ENCODE data around the gene WWOX. TPM values are rescaled to one million over a fixed set of nuclear protein-coding genes. Genes with fewer than 3 reads are reported as not detected.

Gene WWOX
- total and polyA plus RNA-seq, 2 experiments from 2014 or later, result 17.0 to 39.8 TPM

DNA sequence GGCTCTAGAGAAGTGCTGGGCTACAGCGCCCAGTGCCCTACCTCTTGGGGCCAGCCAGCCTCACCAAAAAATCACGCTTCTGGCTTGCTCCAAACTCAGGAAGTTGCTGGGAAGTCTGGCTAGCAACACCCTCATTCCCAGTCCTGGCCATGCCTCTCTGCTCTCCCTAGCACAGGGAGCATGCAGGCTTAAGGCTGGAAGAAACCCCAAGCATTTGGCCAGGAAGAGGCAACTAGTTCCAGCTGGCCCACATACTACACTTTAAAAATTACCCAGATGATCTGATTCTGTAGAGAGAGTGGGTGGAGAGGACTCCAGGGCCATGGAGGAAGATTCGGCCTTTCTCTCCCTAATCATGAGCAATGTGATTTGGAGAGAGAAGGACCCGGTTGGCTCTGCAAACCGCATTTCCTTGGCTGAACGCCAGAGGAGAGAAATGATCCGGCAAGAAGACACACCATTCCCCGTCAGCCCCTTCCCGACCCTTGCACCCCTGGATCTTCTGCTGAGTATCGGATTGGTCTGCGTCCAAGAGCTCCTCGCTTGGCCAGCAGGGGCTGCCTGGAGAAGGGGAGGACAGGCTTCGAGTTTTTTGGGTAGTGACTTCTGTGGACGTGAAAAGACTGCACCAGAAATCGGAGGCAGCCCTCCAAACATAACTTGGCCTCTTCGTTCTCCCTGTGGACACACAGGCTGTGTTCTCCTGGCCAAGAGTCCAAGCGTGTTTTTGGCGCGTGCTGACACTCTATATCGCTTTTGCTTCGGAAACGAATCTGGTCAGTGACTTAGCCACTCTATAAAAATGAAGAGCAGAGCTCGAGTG lies 406.3 kb downstream of the WWOX start:
- DNase-seq (ENCODE audit: low spot score), result peak; percentile 23
- Histone ChIP-seq H2AFZ (no peak overlapping the region), H3K27me3 (no peaks in the 10 kb centered on the region), H4K20me1 (ENCODE audit: insufficient read depth, poor library complexity, severe bottlenecking) (no peaks in the 10 kb centered on the region), H3K79me2 (no peaks in the 10 kb centered on the region), H3K4me1 (ENCODE audit: insufficient read depth) (peaks cover 6% of the 10 kb centered on the region), H3K27ac (peak overlapping the region; percentile 60), H3K9me2 (replicated peaks; ENCODE audit: insufficient read depth) (no peaks in the 10 kb centered on the region), H3K36me3 (replicated peaks; ENCODE audit: insufficient read depth, low read depth) (no peaks in the 10 kb centered on the region), H3K4me2 (no peak overlapping the region), H3K9me3 (ENCODE audit: low read depth) (no peaks in the 10 kb centered on the region), H3K4me3 (no peak overlapping the region)
- 81% methylated on average over 23 of the region's 23 CpGs for WGBS (ENCODE audit: low lambda C conversion rate, missing lambda C conversion rate)
- no peak for TF ChIP-seq EZH2phosphoT487 (IDR thresholded peaks at IDR 0.05; ENCODE audit: low read depth, severe bottlenecking, unreplicated experiment)
- TF ChIP-seq, protein P1, sequence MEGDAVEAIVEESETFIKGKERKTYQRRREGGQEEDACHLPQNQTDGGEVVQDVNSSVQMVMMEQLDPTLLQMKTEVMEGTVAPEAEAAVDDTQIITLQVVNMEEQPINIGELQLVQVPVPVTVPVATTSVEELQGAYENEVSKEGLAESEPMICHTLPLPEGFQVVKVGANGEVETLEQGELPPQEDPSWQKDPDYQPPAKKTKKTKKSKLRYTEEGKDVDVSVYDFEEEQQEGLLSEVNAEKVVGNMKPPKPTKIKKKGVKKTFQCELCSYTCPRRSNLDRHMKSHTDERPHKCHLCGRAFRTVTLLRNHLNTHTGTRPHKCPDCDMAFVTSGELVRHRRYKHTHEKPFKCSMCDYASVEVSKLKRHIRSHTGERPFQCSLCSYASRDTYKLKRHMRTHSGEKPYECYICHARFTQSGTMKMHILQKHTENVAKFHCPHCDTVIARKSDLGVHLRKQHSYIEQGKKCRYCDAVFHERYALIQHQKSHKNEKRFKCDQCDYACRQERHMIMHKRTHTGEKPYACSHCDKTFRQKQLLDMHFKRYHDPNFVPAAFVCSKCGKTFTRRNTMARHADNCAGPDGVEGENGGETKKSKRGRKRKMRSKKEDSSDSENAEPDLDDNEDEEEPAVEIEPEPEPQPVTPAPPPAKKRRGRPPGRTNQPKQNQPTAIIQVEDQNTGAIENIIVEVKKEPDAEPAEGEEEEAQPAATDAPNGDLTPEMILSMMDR (IDR thresholded peaks at IDR 0.05; ENCODE audit: poor library complexity), result no peak
- TF ChIP-seq EZH2 (IDR thresholded peaks at IDR 0.05; ENCODE audit: borderline replicate concordance), result no peak

DNA sequence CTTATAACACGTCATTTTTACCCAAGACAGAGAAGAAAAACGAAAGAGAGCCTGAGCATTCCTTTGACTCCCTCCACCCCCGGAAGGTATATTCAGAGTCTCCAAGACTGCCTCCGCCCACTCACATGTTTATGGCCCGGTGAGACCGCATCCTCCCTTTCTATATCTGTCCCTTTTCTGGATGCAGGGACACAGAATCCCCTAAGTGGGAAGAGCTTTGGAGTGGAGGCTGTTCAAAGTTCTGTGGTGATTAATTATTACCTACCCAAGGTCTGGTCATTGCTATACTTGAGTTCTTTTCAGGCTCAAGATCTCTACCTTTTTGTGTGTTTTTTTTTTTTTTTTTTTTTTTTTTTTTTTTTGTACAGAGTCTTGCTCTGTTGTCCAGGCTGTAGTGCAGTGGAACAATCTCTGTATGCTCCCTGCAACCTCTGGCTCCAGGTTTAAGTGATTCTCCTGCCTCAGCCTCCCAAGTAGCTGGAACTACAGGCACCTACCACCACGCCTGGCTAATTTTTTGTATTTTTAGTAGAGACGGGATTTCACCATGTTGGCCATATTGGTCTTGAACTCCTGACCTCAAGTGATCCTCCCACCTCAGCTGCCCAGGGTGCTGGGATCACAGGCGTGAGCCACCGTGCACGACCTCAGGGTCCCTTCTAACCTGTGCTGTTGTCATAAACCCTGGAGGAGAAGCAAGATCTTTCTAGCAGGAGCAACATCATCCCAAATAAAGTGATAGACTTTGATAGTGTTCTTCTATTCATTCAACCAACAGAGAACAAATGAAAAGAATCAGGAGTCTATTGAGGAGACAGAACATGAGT lies 407.1 kb downstream of the WWOX start:
- Histone ChIP-seq H2AFZ (no peak overlapping the region), H3K79me2 (no peaks in the 10 kb centered on the region), H3K4me1 (ENCODE audit: insufficient read depth) (peaks cover 6% of the 10 kb centered on the region), H3K4me2 (no peak overlapping the region), H3K9me2 (replicated peaks; ENCODE audit: insufficient read depth) (no peaks in the 10 kb centered on the region), H3K27me3 (no peaks in the 10 kb centered on the region), H4K20me1 (ENCODE audit: insufficient read depth, poor library complexity, severe bottlenecking) (no peaks in the 10 kb centered on the region), H3K4me3 (no peak overlapping the region), H3K27ac (peak overlapping the region; percentile 60), H3K9me3 (ENCODE audit: low read depth) (no peaks in the 10 kb centered on the region), H3K36me3 (replicated peaks; ENCODE audit: insufficient read depth, low read depth) (no peaks in the 10 kb centered on the region)
- TF ChIP-seq EZH2 (IDR thresholded peaks at IDR 0.05; ENCODE audit: borderline replicate concordance), result no peak
- no peak for TF ChIP-seq EZH2phosphoT487 (IDR thresholded peaks at IDR 0.05; ENCODE audit: low read depth, severe bottlenecking, unreplicated experiment)
- TF ChIP-seq, protein P1 (IDR thresholded peaks at IDR 0.05; ENCODE audit: poor library complexity), result no peak
- peak; percentile 30 for DNase-seq (ENCODE audit: low spot score)
- WGBS (ENCODE audit: low lambda C conversion rate, missing lambda C conversion rate), result 90% methylated on average over 11 of the region's 11 CpGs

DNA sequence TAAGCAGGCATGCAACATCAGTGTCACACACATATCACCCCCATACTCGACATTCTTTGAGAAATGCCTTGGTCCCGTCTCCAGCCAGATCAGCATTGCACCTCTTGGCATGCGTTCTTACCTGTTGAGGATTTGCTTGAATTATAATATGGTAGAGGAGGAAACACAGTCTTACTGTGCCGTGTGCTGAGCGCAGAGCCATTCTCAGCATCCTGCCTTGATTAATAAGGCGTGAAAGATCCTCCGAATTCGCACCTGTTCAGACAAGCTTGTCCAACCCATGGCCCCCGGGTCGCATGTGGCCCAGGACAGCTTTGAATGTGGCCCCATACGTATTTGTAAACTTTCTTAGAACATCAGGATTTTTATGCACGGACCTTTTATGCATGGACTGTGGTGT lies 408.1 kb downstream of the WWOX start:
- H3K9me2 ChIP-seq (replicated peaks; ENCODE audit: insufficient read depth), result no peaks in the 10 kb centered on the region
- no peaks in the 10 kb centered on the region for H3K36me3 ChIP-seq (replicated peaks; ENCODE audit: insufficient read depth, low read depth)
- WGBS (ENCODE audit: low lambda C conversion rate, missing lambda C conversion rate), result 92% methylated on average over 12 of the region's 12 CpGs
- TF ChIP-seq, protein P1 (IDR thresholded peaks at IDR 0.05; ENCODE audit: poor library complexity), result no peak
- TF ChIP-seq EZH2 (IDR thresholded peaks at IDR 0.05; ENCODE audit: borderline replicate concordance), result no peak
- no peak for TF ChIP-seq EZH2phosphoT487 (IDR thresholded peaks at IDR 0.05; ENCODE audit: low read depth, severe bottlenecking, unreplicated experiment)
- H3K27ac ChIP-seq, result no peak overlapping the region
- H3K27me3 ChIP-seq, result no peaks in the 10 kb centered on the region
- no peaks in the 10 kb centered on the region for H4K20me1 ChIP-seq (ENCODE audit: insufficient read depth, poor library complexity, severe bottlenecking)
- H3K4me1 ChIP-seq (ENCODE audit: insufficient read depth), result peaks cover 6% of the 10 kb centered on the region
- no peak overlapping the region for H3K4me3 ChIP-seq
- H3K79me2 ChIP-seq, result no peaks in the 10 kb centered on the region
- DNase-seq (ENCODE audit: low spot score), result no peak
- H3K9me3 ChIP-seq (ENCODE audit: low read depth), result no peaks in the 10 kb centered on the region
- no peak overlapping the region for H3K4me2 ChIP-seq
- no peak overlapping the region for H2AFZ ChIP-seq

All from hepatocyte (in vitro differentiated cells).